ENCODE results near the gene RNLS. TPM values are rescaled to one million over a fixed set of nuclear protein-coding genes. Genes with fewer than 3 reads are reported as not detected.

RNLS gene
- total and polyA plus RNA-seq, 2 of the 8 experiments (the other 6 are each of a cell fraction or from before 2014, with no cell fraction given), result 7.5 to 12.7 TPM

- TF ChIP-seq YY1 (IDR thresholded peaks at IDR 0.05; ENCODE audit: low read depth, low read length), result no peak
- TF ChIP-seq MAFK (IDR thresholded peaks at IDR 0.05; ENCODE audit: low read depth, low read length), result no peak
- no peak for TF ChIP-seq FOSL1 (IDR thresholded peaks at IDR 0.05; ENCODE audit: insufficient read depth, low read depth, low read length)
- no peak for TF ChIP-seq JUND (IDR thresholded peaks at IDR 0.05; ENCODE audit: low read length)
Measured at GRCh38 chr10:88437411-88437810, 145.7 kb downstream of the RNLS start (continued).
